ENCODE measurements around the gene MAFG.

DNA sequence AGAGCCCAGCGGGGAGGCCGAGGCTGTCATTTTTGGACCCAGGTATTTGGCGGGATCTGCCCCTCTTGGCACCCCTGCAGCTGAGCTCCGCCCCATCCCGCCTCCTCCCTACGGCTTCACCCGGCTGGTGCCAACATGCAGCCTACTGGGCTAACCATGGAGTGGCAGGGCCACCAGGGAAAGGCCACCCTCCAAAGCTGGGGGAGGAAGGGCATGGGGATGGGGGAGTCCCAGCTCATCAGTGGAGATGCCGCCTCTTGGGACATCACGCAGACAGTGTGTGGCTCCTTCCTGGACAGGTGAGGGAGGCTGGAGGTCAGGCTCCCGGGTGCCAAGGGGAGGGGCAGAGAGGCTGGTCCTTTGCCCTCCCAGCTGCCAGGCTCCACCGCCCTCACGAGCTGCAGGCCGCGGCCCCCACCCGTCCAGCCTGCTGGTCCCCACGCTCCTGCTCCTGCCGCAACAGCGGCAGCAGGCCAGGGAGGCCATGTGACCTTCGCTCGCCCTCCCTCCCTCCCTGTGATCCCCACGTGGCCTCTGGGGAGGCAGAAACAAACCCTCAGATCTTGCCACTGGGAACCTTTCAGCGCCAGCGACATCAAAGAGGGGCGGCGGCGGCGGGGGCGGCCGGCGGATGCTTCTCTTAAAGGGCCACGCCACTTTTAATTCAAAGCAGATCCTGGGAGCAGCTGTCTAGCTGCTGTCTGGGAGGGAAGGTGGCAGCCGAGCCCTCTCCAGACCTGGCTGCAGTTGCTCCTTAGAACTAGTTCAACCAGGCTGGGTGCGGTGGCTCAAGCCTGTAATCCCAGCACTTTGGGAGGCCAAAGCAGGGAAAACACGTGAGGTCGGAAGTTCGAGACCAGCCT lies 40.2 kb upstream of the MAFG start:
- TF ChIP-seq POLR2A (IDR thresholded peaks at IDR 0.05): no peak
- peak in 1 of 2 donors; percentile 56 for TF ChIP-seq POLR2AphosphoS5 (IDR thresholded peaks at IDR 0.05)

Measured in upper lobe of left lung (tissue), 4 donors.